ENCODE data around the gene GULP1. TPM values are rescaled to one million over a fixed set of nuclear protein-coding genes. Genes with fewer than 3 reads are reported as not detected.
A peak's percentile ranks its signal among the peaks of the same experiment; 100 is the strongest.
"Not testable (repeated sequence)": the region's sequence is repeated elsewhere in the genome, so short reads cannot be mapped to it uniquely, and the experiment has no call there.

Gene GULP1
- polyA plus RNA-seq, 1 donor: 67.8 TPM

- peak; percentile 64 for DNase-seq
Observed at GRCh38 chr2:188292348-188293239, 920 bp downstream of the GULP1 start.

GRCh38 chr2:188293601-188294351, 2.1 kb downstream of the GULP1 start:
- DNase-seq: peak; percentile 73

GRCh38 chr2:188294352-188294926, 2.8 kb downstream of the GULP1 start:
- no peak for DNase-seq

GRCh38 chr2:188295067-188295685, 3.5 kb downstream of the GULP1 start:
- no peak for DNase-seq

- DNase-seq: no peak
Observed at GRCh38 chr2:188297978-188298377, 6.3 kb downstream of the GULP1 start.

- DNase-seq: not testable (repeated sequence)
Observed at GRCh38 chr2:188298937-188299371, 7.3 kb downstream of the GULP1 start.

GRCh38 chr2:188303363-188304031, 11.8 kb downstream of the GULP1 start:
- DNase-seq: no peak

GRCh38 chr2:188305271-188305670, 13.6 kb downstream of the GULP1 start:
- DNase-seq: no peak

- DNase-seq: no peak
Observed at GRCh38 chr2:188306271-188306670, 14.6 kb downstream of the GULP1 start.

- no peak for DNase-seq
Observed at GRCh38 chr2:188307850-188308283, 16.2 kb downstream of the GULP1 start.

- DNase-seq: no peak
Observed at GRCh38 chr2:188308483-188308882, 16.8 kb downstream of the GULP1 start.

GRCh38 chr2:188309364-188309763, 17.7 kb downstream of the GULP1 start:
- no peak for DNase-seq

- DNase-seq: no peak
Observed at GRCh38 chr2:188314314-188315054, 22.8 kb downstream of the GULP1 start.

- no peak for DNase-seq
Observed at GRCh38 chr2:188315750-188316149, 24.1 kb downstream of the GULP1 start.

GRCh38 chr2:188316342-188316741, 24.7 kb downstream of the GULP1 start:
- no peak for DNase-seq

- no peak for DNase-seq
Observed at GRCh38 chr2:188316791-188317423, 25.2 kb downstream of the GULP1 start.

- no peak for DNase-seq
Observed at GRCh38 chr2:188318161-188318749, 26.6 kb downstream of the GULP1 start.

- DNase-seq: no peak
Observed at GRCh38 chr2:188319838-188320237, 28.2 kb downstream of the GULP1 start.

GRCh38 chr2:188320861-188321260, 29.2 kb downstream of the GULP1 start:
- DNase-seq: no peak

Measured in left kidney (tissue), 2 donors.